Naive B cell (primary cell): ENCODE measurements around the gene GPR18. TPM values are rescaled to one million over a fixed set of nuclear protein-coding genes. Genes with fewer than 3 reads are reported as not detected.

Experiments used
- ATAC-seq, 2 donors: fragments of 150-1000 bp; cut with Tn5 transposase; 2 replicates each; pipeline ENCODE4 v1.10.0; 2021; ENCODE audit warnings: low read depth in 2 of 2, mild to moderate bottlenecking in 2 of 2, moderate library complexity in 2 of 2
- DNase-seq: peaks from one replicate; pipeline ENCODE4 v3.0.0; 2022
- H3K27ac Mint-ChIP-seq, 6 donors: one replicate each; pipeline ENCODE4 v1.8.0; 2020 to 2022; ENCODE audit warnings: mild to moderate bottlenecking in 6 of 6, mixed read lengths in 6 of 6, moderate library complexity in 5 of 6, inconsistent platforms in 2 of 6
- H3K27me3 Mint-ChIP-seq, 3 donors: one replicate each; pipeline ENCODE4 v1.8.0; 2021 to 2022; ENCODE audit warnings: mixed read lengths in 3 of 3, mild to moderate bottlenecking in 1 of 3
- H3K36me3 Mint-ChIP-seq, 2 donors: one replicate each; pipeline ENCODE4 v1.8.0; 2020 to 2022; ENCODE audit warnings: mixed read lengths in 2 of 2, inconsistent platforms in 1 of 2, mild to moderate bottlenecking in 1 of 2
- H3K4me1 Mint-ChIP-seq, 3 donors: one replicate each; pipeline ENCODE4 v1.8.0; 2020 to 2022; ENCODE audit warnings: mixed read lengths in 3 of 3, inconsistent platforms in 1 of 3, mild to moderate bottlenecking in 1 of 3, moderate library complexity in 1 of 3
- H3K4me3 Mint-ChIP-seq, 8 donors: one replicate each; pipeline ENCODE4 v1.8.0; 2020 to 2022; ENCODE audit warnings: mild to moderate bottlenecking in 8 of 8, mixed read lengths in 8 of 8, moderate library complexity in 8 of 8, inconsistent platforms in 2 of 8
- H3K9me3 Mint-ChIP-seq, 7 donors: one replicate each; pipeline ENCODE4 v1.8.0; 2020 to 2022; ENCODE audit warnings: mixed read lengths in 7 of 7, mild to moderate bottlenecking in 5 of 7, inconsistent platforms in 2 of 7, moderate library complexity in 1 of 7
- polyA plus RNA-seq, 6 donors: library from polyadenylated mRNA; unstranded; fragments of 300-500 nt; fragmentation: Illumina TruSeq; gene quantifications; one replicate each; pipeline ENCODE4 v1.2.3, GENCODE V29; 2021; ENCODE audit warnings: low read depth in 6 of 6

GPR18 gene
- polyA plus RNA-seq = 100 to 1,000 TPM in 5 of 6 donors, 10 to 100 TPM in 1; 70.6 to 229 (median 135) TPM

- Mint-ChIP-seq H3K4me1 (peaks cover 63 to 75% (median 71%) of the 10 kb centered on the region in 3 donors), H3K4me3 (peak within 1 kb of the TSS; percentile 92 to 99 (median 98)), H3K27me3 (no peaks in the 10 kb centered on the region), H3K27ac (peak within 1 kb of the TSS; percentile 94 to 99 (median 98)), H3K9me3 (no peaks in the 10 kb centered on the region), H3K36me3 (peaks cover 11 to 27% of the 10 kb centered on the region in 2 donors)
- ATAC-seq (peak; percentile 65 to 68), DNase-seq (peak; percentile 69)
These were observed at the start of gene GPR18 for GRCh38 chr13:99258210-99258860. TSS of gene GPR18 (minus strand) at chr13:99258379. CDS start at chr13:99255872, 2,507 bp downstream.

GRCh38 chr13:99307648-99308339, 49.6 kb upstream of the GPR18 start:
- Mint-ChIP-seq H3K27ac (peak overlapping the region; percentile 78 to 97 (median 94)), H3K27me3 (no peaks in the 10 kb centered on the region), H3K4me1 (peaks cover 63 to 84% (median 82%) of the 10 kb centered on the region in 3 donors), H3K4me3 (peak overlapping the region; percentile 68 to 94 (median 90)), H3K36me3 (peaks cover 10 to 22% of the 10 kb centered on the region in 2 donors), H3K9me3 (no peaks in the 10 kb centered on the region)
- peak in 1 of 2 donors; percentile 22 for ATAC-seq
- DNase-seq = no peak

GRCh38 chr13:99307247-99307646, 49.1 kb upstream of the GPR18 start, which contains the start of gene GPR183:
TSS of gene GPR183 (minus strand) at chr13:99307399. CDS start at chr13:99296145, 11,254 bp downstream.
- peak within 1 kb of the TSS; percentile 68 to 94 (median 91) for H3K4me3 Mint-ChIP-seq
- peaks cover 61 to 84% (median 80%) of the 10 kb centered on the region in 3 donors for H3K4me1 Mint-ChIP-seq
- peaks cover 10 to 17% of the 10 kb centered on the region in 2 donors for H3K36me3 Mint-ChIP-seq
- peak within 1 kb of the TSS; percentile 86 to 98 (median 94) for H3K27ac Mint-ChIP-seq
- DNase-seq (peak; percentile 70), ATAC-seq (peak; percentile 92 to 94)
- no peaks in the 10 kb centered on the region for H3K9me3 Mint-ChIP-seq
- H3K27me3 Mint-ChIP-seq = no peaks in the 10 kb centered on the region

GRCh38 chr13:99305566-99305965, 47.4 kb upstream of the GPR18 start:
- Mint-ChIP-seq H3K9me3 (no peaks in the 10 kb centered on the region), H3K27me3 (no peaks in the 10 kb centered on the region), H3K27ac (peak overlapping the region in 5 of 6 donors; percentile 86 to 98 (median 94)), H3K36me3 (peaks cover 10 to 16% of the 10 kb centered on the region in 2 donors), H3K4me3 (peak overlapping the region; percentile 68 to 94 (median 91)), H3K4me1 (peaks cover 64 to 85% (median 79%) of the 10 kb centered on the region in 3 donors)
- no peak for DNase-seq
- ATAC-seq = no peak

- peaks cover 68 to 86% (median 81%) of the 10 kb centered on the region in 3 donors for H3K4me1 Mint-ChIP-seq
- peak overlapping the region; percentile 68 to 94 (median 84) for H3K4me3 Mint-ChIP-seq
- H3K27me3 Mint-ChIP-seq = no peaks in the 10 kb centered on the region
- ATAC-seq = no peak
- peak overlapping the region; percentile 32 to 92 (median 88) for H3K27ac Mint-ChIP-seq
- no peaks in the 10 kb centered on the region for H3K9me3 Mint-ChIP-seq
- peaks cover 10 to 16% of the 10 kb centered on the region in 2 donors for H3K36me3 Mint-ChIP-seq
- DNase-seq = no peak
These were observed 47.0 kb upstream of the GPR18 start for GRCh38 chr13:99305158-99305557.

GRCh38 chr13:99304541-99304940, 46.4 kb upstream of the GPR18 start:
- H3K27me3 Mint-ChIP-seq = no peaks in the 10 kb centered on the region
- H3K9me3 Mint-ChIP-seq = no peaks in the 10 kb centered on the region
- H3K36me3 Mint-ChIP-seq = peaks cover 10 to 16% of the 10 kb centered on the region in 2 donors

GRCh38 chr13:99303863-99304521, 45.8 kb upstream of the GPR18 start:
- Mint-ChIP-seq H3K4me3 (peak overlapping the region; percentile 12 to 94 (median 78)), H3K27me3 (no peaks in the 10 kb centered on the region), H3K4me1 (peaks cover 78 to 86% (median 82%) of the 10 kb centered on the region in 3 donors), H3K9me3 (no peaks in the 10 kb centered on the region), H3K36me3 (peaks cover 10 to 16% of the 10 kb centered on the region in 2 donors), H3K27ac (peak overlapping the region in 5 of 6 donors; percentile 63 to 97 (median 84))
- DNase-seq (no peak), ATAC-seq (no peak)

More at GRCh38 chr13:99304541-99304940, 46.4 kb upstream of the GPR18 start:
- no peak for DNase-seq
- H3K4me3 Mint-ChIP-seq = peak overlapping the region; percentile 12 to 94 (median 78)
- no peak for ATAC-seq
- peak overlapping the region in 5 of 6 donors; percentile 80 to 97 (median 86) for H3K27ac Mint-ChIP-seq
- peaks cover 74 to 86% (median 80%) of the 10 kb centered on the region in 3 donors for H3K4me1 Mint-ChIP-seq

GRCh38 chr13:99302637-99303505, 44.7 kb upstream of the GPR18 start:
- no peak for ATAC-seq
- Mint-ChIP-seq H3K4me3 (peak overlapping the region; percentile 32 to 94 (median 81)), H3K4me1 (peaks cover 77 to 86% (median 84%) of the 10 kb centered on the region in 3 donors), H3K36me3 (peaks cover 4 to 16% of the 10 kb centered on the region in 2 donors), H3K9me3 (no peaks in the 10 kb centered on the region), H3K27me3 (no peaks in the 10 kb centered on the region), H3K27ac (peak overlapping the region; percentile 63 to 97 (median 89))
- no peak for DNase-seq

GRCh38 chr13:99301913-99302636, 43.9 kb upstream of the GPR18 start:
- no peaks in the 10 kb centered on the region for H3K9me3 Mint-ChIP-seq
- H3K4me3 Mint-ChIP-seq = peak overlapping the region; percentile 66 to 94 (median 76)
- peaks cover 77 to 86% (median 84%) of the 10 kb centered on the region in 3 donors for H3K4me1 Mint-ChIP-seq
- ATAC-seq = peak; percentile 63 to 68
- H3K36me3 Mint-ChIP-seq = peaks cover 4 to 16% of the 10 kb centered on the region in 2 donors
- no peaks in the 10 kb centered on the region for H3K27me3 Mint-ChIP-seq
- DNase-seq = no peak
- H3K27ac Mint-ChIP-seq = peak overlapping the region; percentile 63 to 93 (median 81)

- H3K27me3 Mint-ChIP-seq = no peaks in the 10 kb centered on the region
- peaks cover under 1 to 16% of the 10 kb centered on the region in 2 donors for H3K36me3 Mint-ChIP-seq
- H3K4me3 Mint-ChIP-seq = peak overlapping the region in 4 of 8 donors; percentile 26 to 65 (median 38)
- H3K27ac Mint-ChIP-seq = peak overlapping the region in 3 of 6 donors; percentile 7 to 86 (median 77)
- no peaks in the 10 kb centered on the region for H3K9me3 Mint-ChIP-seq
- no peak for DNase-seq
- H3K4me1 Mint-ChIP-seq = peaks cover 77 to 89% (median 88%) of the 10 kb centered on the region in 3 donors
- peak in 1 of 2 donors; percentile 9 for ATAC-seq
These were observed 43.1 kb upstream of the GPR18 start for GRCh38 chr13:99301056-99301838.

- no peaks in the 10 kb centered on the region for H3K9me3 Mint-ChIP-seq
- peak overlapping the region in 5 of 6 donors; percentile 48 to 86 (median 67) for H3K27ac Mint-ChIP-seq
- no peaks in the 10 kb centered on the region for H3K27me3 Mint-ChIP-seq
- H3K4me3 Mint-ChIP-seq = peak overlapping the region in 7 of 8 donors; percentile 32 to 71 (median 56)
- DNase-seq = no peak
- H3K4me1 Mint-ChIP-seq = peaks cover 78 to 86% (median 81%) of the 10 kb centered on the region in 3 donors
- peaks cover 10 to 23% of the 10 kb centered on the region in 2 donors for H3K36me3 Mint-ChIP-seq
- no peak for ATAC-seq
These were observed 41.8 kb upstream of the GPR18 start for GRCh38 chr13:99299920-99300341.
